ENCODE measurements around the gene TXN2.

DNA sequence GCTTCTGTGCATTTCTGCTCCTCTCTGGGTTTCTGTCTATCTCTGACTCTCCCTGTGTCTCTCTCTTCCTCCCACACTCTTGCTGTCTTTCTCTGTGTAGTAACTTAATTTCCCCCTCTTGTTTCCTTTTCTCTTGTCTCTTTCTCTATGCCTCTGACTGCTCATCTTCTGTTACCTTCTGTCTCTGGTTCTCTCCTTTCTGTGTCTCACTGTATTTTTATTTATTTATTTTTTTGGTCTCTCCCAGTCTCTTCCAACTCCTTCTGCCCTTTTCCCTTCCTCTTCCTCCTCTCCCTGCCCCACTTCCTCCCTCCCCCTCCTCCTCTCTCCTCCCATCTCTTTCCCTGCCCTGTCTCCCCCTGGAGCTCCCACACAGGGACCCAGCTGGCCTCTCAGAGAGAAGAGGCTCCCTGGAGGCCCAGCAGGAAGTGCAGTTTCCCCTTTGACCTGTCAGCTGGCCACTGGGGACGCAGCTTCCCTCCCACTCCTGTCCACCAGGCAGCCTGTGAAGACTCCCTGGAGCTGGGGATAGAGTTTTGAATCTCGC lies 55.4 kb downstream of the TXN2 start:
- TF ChIP-seq CTCF (IDR thresholded peaks at IDR 0.05) (no peak), POLR2AphosphoS5 (IDR thresholded peaks at IDR 0.05) (no peak)
